Lower leg skin (tissue), 3 donors: ENCODE data around the gene PRR20G.

ENCODE experiments used
- CTCF ChIP-seq, 3 donors: fragments of 450-650 bp; IDR thresholded peaks; one replicate each; pipeline ENCODE4 v1.5.1; 2016; ENCODE audit warnings: antibody characterized with exemption in 3 of 3, mild to moderate bottlenecking in 3 of 3, moderate library complexity in 2 of 3
- POLR2A ChIP-seq, 2 donors: fragments of 450-650 bp; IDR thresholded peaks; one replicate each; pipeline ENCODE4 v1.6.1; 2016 to 2017; ENCODE audit warnings: antibody characterized with exemption in 2 of 2, mild to moderate bottlenecking in 1 of 2, moderate library complexity in 1 of 2

DNA sequence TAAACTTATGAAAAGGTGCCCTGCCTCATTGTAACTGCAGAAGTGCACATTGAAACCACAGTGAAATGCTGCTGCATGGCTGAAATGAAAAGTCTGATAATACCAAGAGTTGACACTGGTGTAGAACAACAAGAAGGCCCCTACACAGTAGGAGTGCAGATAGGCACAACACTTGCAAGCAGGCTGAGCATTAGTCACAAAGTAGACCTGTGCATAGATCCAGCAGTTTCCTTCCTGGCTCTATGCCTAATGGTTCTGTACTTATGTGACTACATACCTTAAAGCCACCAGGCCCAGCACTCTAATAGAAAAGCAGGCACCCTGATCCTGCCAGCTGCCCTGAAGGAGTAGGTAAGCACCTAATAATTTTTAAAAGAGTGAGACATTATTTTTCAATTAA is 53.1 kb downstream of the PRR20G start:
- TF ChIP-seq CTCF (IDR thresholded peaks at IDR 0.05) (no peak), POLR2A (IDR thresholded peaks at IDR 0.05) (no peak)
